GM19023 (cell line): ENCODE data around the gene MAP3K19.
"Not testable (repeated sequence)": the region's sequence is repeated elsewhere in the genome, so short reads cannot be mapped to it uniquely, and the experiment has no call there.

Experiments used
- ATAC-seq: cut with Tn5 transposase; IDR thresholded peaks from one replicate; pipeline ENCODE4 v1.9.1; 2021; ENCODE audit warnings: mild to moderate bottlenecking, moderate library complexity; ENCODE audit not compliant: unreplicated experiment

MAP3K19 gene

DNA sequence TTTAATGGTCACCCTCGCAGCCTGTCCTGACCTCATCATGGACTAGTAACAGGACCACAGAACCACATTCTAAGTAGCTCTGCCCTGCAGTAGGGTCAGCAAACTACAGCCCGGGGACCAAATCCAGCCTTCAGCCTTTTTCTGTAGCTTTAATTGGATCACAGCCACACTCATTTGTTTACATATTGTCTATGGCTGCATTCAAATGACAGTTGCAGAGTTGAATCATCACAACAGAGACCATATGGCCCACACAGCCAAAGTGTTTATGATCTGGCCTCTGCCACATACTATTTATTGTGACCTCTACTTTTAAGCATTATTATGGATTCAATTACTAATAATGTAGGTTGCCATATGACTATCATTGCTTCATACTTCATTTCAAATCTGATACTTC is 47.7 kb downstream of the MAP3K19 start:
- no peak for ATAC-seq

DNA sequence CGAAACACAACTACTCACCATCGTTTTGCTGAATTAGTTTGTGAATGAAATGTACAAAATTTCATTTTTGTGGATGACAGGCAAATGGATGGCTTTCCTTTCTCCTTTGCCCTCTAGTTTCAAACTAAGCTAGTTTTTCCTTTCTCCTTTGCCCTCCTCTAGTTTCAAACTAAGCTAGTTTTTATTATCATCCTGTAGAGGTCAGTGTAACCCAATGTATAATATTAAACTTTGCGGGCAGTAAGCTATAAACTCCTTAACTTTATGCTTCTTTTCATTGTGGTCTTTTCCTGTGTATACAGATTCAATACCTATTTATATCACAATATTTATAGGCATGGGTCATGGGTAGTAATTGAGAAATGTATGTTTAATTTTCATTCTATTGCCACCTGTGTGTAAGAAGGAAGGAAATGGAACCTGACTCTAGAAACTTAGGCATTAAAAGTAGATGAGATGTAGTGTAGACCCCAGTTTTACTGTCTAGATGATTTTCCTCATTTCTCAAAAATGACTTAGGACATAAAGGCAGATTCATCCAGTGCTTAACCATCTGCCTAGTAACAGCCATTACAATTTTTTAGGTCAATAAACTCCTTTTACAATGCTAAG is 58.1 kb downstream of the MAP3K19 start:
- ATAC-seq = no peak

DNA sequence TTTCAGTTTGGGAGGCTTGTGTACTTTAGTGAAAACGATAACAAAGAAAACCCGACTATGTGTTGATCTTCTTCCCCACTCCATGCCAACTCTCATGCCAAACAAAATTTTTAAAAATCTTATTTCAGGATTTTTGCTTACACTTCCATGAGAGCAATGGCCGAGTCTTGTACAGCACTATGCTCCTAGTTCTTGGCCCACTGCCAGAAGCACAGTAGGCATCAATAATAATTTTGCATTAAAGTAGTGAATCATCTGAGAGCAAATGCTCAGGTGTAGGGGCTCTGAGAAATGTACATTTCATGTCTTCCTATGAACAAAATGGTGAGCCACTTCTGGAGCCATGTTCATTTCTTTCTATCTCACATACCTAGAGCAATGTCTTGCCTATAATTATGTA is 62.2 kb downstream of the MAP3K19 start:
- no peak for ATAC-seq

DNA sequence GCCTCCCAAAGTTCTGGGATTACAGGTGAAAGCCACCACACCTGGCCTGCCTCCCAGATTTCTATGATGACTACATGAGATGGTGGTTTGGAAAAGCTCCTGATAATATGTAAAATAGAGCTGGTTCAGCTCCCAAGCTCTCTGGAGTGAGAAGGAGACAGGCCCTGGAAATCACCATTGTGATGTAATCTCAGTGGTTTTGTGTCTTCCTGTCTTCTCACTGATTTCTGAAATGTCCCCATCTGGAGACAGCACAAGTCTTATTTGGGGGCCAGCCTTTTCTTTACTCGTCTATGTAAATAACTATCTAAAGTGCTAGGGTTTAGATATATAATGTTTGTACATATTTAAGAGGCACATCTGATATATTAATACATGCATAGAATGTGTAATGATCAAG is 64.6 kb downstream of the MAP3K19 start:
- no peak for ATAC-seq

DNA sequence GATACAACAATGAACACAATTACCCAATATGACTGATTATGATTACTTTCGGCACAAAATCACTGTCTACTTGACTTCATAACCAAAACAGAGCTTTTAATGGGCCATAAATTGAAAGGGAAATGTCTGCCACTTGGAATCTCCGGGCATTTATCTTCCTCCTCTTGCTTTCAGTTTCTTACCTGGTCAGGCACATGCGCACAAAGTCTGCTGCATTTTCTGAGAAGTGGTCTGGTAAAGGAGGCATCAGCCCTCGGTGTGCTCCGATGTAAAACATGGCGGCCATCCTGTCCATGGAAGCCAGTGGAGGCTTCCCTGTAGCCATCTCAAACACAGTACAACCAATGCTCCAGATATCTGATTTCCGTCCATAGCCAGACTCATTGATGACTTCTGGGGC is 66.6 kb downstream of the MAP3K19 start:
- no peak for ATAC-seq

DNA sequence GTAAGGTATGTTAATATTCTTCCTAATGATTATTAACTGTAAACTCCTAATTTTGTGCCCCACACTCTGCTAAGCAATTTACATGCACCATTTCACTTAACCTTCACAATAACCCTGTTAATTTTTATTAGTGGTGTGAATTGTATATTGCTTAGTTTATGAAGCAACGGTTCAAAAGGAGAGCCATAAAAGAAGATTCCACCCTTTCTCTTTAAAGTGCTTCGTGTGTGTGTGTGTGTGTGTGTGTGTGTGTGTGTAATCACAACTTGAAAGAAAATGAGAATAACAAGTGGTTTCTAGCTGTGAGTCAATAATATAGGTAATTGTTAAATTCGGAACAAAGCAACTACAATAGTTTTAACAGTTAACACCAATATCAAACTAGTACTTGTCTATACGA is 68.0 kb downstream of the MAP3K19 start:
- no peak for ATAC-seq

DNA sequence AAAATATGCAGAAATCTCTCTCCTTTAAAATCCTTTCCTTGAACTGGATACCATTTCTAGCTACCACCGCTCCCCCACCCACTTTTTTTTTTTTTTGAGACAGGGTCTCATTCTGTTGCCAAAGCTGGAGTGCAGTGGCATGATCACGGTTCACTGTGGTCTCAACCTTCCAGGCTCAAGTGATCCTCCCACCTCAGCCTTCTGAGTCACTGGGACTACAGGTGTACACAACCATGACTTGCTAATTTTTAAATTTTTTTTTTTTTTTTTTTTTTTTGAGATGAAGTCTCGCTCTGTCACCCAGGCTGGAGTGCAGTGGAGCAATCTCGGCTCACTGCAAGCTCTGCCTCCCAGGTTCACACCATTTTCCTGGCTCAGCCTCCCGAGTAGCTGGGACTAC is 70.1 kb downstream of the MAP3K19 start:
- not testable (repeated sequence) for ATAC-seq

DNA sequence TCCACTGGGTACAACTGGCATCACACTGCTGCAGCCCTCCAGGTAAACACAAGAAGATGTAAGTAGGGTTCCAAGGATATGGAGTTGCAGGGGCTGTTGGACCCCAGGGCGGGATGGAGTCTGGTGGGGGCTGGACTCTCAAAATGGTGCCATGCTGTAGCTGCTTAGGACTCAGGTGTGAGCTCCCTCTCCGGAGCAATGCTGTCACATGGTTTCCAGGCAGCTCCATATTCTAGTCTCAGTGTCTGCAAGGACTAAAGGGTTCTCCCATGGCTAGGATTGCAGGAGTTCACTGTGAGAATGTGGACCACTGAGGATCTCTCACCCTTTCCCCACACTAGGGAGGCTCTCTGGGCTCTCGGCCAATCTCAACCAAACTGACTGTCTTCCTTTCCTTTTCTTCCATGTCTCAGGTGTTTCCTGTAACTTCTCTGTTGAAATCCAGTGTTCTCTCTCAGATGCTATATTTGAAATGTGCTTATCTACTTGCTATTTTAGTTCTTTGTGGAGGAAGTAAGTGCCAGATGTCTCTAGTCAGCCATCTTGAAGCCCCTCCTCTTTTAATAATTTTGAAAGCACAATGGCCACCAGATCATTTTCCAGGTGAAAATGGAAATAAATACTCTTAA is 71.1 kb downstream of the MAP3K19 start:
- ATAC-seq = no peak

DNA sequence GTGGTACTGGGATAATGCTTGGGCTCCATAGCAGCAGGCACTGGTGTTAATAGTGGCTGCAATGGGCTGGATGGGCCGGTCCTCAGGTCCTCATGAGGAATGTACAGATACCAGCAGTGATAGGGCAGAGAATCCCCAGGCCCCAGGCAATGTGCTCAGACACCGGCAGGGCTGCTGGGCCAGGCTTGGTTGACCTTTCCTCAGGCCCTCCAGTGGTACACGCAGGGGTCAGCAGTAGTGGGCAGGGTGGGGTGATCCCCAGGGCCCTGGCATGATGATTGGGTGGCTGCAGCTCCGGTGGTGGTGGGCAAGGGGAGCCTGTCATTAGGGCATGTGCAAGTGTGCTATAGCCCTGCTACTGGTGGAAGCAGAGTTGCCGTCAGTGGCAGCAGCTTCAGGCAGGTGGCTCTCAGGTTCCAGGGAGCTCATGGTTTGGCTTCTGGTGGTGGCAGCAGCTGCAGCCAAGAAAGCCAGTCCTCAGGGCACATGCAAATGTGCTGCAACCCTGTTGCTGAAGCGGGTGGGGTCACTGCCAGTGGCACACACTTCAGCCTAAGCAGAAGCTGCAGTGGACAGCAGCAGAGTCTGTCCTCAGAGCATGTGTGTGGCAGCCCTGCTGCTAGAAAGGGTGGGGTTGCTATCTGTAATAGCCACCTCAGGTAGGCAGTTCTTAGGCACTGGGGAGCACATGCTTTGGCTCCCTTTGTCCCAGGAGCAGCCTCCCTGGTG is 71.8 kb downstream of the MAP3K19 start:
- ATAC-seq = no peak

DNA sequence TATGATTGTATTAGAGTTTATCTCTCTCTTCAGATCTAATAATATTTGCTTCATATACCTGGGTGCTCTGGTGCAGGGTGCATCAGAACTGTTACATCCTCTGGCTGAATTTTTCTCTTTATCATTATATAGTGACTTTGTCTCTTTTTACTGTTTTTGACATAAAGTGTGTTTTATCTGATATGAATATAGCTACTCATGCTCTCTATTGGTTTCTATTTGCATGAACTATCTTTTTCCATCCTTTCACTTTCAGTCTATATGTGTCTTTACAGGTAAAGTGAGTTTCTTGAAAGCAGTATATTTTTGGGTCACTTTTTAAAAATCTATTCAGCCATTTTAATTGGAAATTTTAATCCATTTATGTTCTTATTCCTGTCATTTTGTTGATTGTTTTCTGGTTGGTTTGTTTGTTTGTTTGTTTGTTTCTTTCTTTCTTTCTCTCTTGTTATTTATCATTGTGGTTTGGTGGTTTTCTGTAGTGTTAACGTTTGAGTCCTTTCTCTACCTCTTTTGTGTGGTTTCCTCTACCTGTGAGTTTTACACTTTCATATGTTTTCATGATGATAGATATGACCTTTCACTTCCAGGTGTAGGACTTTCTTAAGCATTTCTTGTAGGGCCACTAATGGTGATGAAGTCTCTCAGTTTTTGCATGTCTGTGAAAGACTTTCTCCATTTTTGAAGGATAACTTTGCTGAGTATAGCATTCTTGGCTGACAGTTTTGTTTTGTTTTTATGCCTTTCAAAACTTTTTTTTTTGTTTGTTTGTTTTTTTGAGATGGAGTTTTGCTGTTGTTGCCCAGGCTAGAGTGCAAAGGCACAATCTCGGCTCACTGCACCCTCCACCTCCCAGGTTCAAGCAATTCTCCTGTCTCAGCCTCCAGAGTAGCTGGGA is 73.8 kb downstream of the MAP3K19 start:
- ATAC-seq = no peak

DNA sequence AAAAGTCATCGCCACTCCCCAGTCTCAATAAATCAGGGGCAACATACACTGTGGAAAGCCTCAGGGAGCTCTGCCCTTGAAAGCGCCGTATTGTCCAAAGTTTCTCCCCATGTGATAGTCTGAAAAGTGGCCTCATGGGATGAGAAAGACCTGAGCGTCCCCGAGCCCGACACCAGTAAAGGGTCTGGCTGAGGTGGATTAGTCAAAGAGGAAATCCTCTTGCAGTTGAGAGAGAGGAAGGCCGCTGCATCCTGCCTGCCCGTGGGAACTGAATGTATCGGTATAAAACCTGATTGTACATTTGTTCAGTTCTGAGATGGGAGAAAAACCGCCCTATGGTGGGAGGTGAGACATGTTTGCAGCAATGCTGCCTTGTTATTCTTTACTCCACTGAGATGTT is 80.1 kb downstream of the MAP3K19 start:
- not testable (repeated sequence) for ATAC-seq

DNA sequence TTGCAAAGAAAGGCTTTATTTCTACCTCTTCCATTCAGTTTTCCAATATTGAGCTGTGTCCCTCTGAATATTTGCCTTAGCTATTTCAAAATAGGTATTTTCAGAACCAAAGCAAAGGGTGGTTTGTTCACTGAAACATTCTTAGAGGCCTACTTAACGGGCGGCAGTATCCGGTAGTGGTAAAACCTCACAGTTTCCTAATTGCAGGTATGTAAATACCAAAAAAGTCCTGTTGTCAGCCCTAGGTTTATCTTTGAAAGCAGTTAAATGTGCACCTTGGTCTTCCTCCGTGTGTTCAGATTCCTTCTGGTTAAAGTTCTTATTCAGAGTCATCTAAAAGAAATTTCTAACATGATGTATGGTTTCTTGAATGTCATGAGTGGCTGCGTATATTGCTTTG is 89.8 kb downstream of the MAP3K19 start:
- no peak for ATAC-seq

DNA sequence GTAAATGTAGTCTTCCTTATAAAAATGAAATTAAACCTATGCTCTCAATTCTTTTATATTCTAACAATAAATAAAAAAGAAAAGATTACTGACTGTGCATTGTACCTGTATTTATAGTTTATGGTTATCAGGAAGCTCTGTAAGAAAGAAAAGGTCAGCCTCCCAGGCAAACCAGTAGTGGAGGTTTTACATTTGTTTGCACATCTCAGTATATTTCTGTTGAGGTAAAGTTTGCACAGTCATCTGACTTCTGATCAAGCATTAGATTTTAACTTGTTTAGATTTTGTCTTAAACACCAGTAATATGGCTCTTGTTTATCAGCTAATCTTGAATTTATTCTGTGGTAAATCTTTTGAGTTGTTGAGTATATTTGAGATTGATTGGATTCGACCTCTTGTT is 91.5 kb downstream of the MAP3K19 start:
- no peak for ATAC-seq

DNA sequence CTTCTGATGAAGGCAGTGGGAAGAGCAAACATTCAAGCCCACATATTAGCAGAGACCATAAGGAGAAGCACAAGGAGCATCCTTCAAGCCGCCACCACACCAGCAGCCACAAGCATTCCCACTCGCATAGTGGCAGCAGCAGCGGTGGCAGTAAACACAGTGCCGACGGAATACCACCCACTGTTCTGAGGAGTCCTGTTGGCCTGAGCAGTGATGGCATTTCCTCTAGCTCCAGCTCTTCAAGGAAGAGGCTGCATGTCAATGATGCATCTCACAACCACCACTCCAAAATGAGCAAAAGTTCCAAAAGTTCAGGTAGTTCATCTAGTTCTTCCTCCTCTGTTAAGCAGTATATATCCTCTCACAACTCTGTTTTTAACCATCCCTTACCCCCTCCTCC is 93.2 kb downstream of the MAP3K19 start:
- ATAC-seq = no peak

DNA sequence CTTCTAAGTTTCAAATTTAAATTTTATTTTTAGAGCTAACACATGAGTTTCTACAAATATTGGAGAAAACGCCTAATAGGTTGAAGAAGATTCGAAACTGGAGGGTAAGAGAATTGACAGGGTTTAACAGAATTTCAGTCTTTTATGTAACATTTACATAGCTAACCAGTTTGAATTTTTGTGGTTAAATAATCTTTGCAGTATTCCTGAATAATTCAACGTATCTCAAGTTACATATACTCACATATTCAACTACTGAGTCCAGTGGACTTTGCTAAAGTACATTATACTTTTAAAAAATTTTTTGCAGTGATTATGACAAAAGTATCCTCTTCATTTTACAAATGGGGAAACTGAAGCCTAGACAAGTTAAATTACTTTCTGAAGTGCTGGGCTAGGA is 94.6 kb downstream of the MAP3K19 start:
- ATAC-seq = no peak

DNA sequence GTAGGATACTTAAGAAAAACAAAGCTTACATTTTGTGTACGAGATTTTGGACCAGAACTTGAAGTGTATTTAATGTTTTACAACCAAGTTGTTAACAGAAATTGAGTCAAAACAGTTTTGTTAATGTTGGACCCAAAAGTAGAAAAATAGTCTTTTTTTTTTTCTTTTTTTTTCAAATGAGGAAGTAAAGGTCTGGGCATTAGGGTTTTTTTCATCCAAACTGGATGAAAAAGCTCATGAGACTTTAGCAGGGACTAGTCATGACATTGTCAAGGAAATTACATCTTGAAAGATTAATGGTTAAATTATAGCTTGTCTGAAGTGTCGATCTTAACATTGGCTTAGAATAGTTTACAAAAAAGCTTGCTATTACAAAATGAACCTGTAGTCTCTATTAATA is 96.4 kb downstream of the MAP3K19 start:
- ATAC-seq = no peak

DNA sequence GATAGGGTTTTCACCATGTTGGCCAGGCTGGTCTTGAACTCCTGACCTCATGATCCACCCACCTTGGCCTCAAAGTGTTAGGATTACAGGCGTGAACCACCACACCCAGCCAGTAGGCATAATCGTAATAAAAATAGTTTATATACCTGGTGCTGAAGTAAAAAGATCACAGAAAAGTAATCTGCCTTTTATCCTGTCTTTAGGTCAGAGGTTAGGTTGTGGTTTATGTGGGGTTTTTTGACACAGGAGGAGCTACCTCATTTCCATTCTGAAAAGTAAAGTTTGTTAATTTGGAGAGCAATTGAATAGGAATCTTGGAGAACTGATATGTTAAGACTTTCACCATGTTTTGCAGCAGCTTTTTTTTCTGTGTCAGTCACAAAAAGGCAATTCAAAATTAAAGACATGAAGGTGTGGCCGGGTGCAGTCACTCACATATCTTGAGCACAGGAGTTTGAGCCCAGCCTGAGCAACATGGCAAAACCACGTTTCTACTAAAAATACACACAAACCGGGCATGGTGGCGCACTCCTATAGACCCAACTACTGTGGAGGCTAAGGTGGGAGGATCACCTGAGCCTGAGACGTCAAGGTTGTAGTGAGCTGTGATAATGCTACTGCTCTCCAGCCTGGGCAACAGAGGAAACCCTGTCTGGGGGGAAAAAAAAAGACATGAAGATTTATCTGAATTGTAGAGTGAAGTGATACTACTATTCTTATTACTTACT is 97.1 kb downstream of the MAP3K19 start:
- ATAC-seq = no peak

DNA sequence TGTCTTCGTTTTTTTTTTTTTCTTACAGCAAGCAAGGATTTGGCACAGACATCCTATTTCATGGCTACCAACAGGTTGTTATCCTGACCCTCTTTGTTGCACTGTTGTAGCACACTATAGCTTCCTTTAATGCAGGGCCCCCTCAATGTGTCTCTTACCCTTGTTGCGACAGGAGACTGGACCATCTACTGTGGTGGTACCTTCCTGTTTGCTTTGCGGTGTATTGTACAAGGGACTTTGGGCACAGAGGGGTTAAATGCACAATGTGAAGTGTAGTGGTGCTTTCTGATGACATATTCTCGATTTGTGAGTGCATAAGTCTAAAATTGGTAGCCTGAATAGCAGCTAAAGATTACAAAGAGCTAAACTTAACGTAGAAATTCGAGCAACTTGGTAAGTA is 101.2 kb downstream of the MAP3K19 start:
- ATAC-seq = no peak

DNA sequence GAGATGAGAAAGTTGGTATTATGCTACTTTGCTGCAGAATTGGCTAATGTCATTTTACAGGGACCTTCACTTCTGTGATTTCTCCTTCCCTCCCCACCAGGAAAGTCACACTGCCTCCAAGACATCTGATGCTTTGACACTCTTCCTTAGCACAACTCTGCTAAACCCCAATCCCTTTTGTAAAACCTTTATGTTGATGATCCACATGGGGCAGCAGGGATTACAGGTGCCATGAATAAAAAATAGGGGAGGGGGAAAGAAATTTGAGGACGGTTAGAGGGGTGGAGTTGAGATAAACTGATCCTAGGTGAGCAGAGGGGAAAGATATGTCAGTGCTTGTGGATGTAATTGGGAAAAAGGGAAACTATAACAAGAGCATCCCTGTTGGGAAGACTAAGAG is 102.3 kb downstream of the MAP3K19 start:
- ATAC-seq = no peak

DNA sequence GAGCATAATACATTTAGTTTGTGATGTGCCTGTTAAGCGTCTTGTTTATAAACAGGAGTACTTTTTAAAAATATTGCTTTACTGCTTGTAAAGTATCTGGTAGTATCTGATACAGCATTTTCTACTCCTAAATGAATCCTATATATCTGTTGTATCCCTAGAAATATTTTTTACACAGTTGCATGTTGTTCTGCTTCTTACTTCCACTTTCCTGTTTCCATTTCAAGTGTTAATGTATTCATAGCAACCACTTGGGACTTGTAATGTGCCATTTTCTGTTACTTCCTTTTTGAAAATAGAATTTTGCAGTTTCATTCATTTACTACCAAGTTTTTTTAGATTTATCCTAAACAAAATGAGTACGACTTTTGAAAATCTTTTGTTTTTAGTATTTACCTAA is 103.7 kb downstream of the MAP3K19 start:
- ATAC-seq = no peak

DNA sequence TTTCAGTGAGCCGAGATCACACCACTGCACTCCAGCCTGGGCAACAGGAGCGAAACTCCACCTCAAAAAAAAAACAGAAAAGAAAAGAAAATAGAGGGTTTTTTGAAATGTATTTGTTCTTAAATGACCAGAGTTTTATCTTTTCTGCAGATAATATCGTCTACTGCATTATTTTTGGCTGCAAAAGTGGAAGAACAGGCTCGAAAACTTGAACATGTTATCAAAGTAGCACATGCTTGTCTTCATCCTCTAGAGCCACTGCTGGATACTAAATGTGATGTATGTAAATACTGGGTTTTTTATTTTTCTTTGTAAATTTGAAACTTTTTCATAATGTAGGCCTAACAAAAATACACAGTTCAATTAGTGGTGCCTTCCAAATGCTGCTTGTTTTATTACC is 110.6 kb downstream of the MAP3K19 start:
- ATAC-seq = no peak
